Activated naive CD8-positive, alpha-beta T cell (primary cell): ENCODE results near the gene SNX15.
"Not testable (repeated sequence)": the region's sequence is repeated elsewhere in the genome, so short reads cannot be mapped to it uniquely, and the experiment has no call there.

Experiments used
- H3K27ac Mint-ChIP-seq: one replicate; pipeline ENCODE4 v1.8.0; 2021; ENCODE audit warnings: mixed read lengths
- H3K27me3 Mint-ChIP-seq: one replicate; pipeline ENCODE4 v1.8.0; 2021; ENCODE audit warnings: mixed read lengths
- H3K36me3 Mint-ChIP-seq: one replicate; pipeline ENCODE4 v1.8.0; 2021; ENCODE audit warnings: mixed read lengths
- H3K4me1 Mint-ChIP-seq: one replicate; pipeline ENCODE4 v1.8.0; 2021; ENCODE audit warnings: low read depth, mixed read lengths
- H3K4me3 Mint-ChIP-seq: one replicate; pipeline ENCODE4 v1.8.0; 2021; ENCODE audit warnings: mild to moderate bottlenecking, mixed read lengths
- H3K9me3 Mint-ChIP-seq: one replicate; pipeline ENCODE4 v1.8.0; 2021; ENCODE audit warnings: low read depth, mixed read lengths

SNX15 gene

GRCh38 chr11:65008016-65008415 is 19.2 kb upstream of the SNX15 start:
- Mint-ChIP-seq H3K27ac (no peak overlapping the region), H3K4me3 (no peak overlapping the region), H3K36me3 (no peaks in the 10 kb centered on the region), H3K4me1 (peaks cover 3% of the 10 kb centered on the region), H3K9me3 (no peaks in the 10 kb centered on the region), H3K27me3 (no peaks in the 10 kb centered on the region)

- Mint-ChIP-seq H3K36me3 (no peaks in the 10 kb centered on the region), H3K9me3 (no peaks in the 10 kb centered on the region), H3K27me3 (no peaks in the 10 kb centered on the region), H3K4me1 (peaks cover 7% of the 10 kb centered on the region), H3K27ac (no peak overlapping the region), H3K4me3 (no peak overlapping the region)
Observed at GRCh38 chr11:65008873-65009272, 18.4 kb upstream of the SNX15 start.

GRCh38 chr11:65013130-65013887 is 13.9 kb upstream of the SNX15 start:
- Mint-ChIP-seq H3K27ac (peak overlapping the region; percentile 93), H3K4me3 (peak overlapping the region; percentile 86), H3K4me1 (peaks cover 27% of the 10 kb centered on the region), H3K27me3 (no peaks in the 10 kb centered on the region), H3K36me3 (no peaks in the 10 kb centered on the region), H3K9me3 (no peaks in the 10 kb centered on the region)

- no peaks in the 10 kb centered on the region for H3K36me3 Mint-ChIP-seq
- no peaks in the 10 kb centered on the region for H3K9me3 Mint-ChIP-seq
- H3K27ac Mint-ChIP-seq: peak within 1 kb of the TSS; percentile 94
- H3K27me3 Mint-ChIP-seq: no peaks in the 10 kb centered on the region
- peaks cover 27% of the 10 kb centered on the region for H3K4me1 Mint-ChIP-seq
- H3K4me3 Mint-ChIP-seq: peak within 1 kb of the TSS; percentile 91
Observed at GRCh38 chr11:65013888-65014725, 13.1 kb upstream of the SNX15 start, which contains the start of gene ARL2. Gene ARL2 (plus strand): TSS chr11:65014160. CDS start chr11:65014208, 48 bp downstream.

GRCh38 chr11:65014726-65015227 is 12.5 kb upstream of the SNX15 start:
- Mint-ChIP-seq H3K9me3 (no peaks in the 10 kb centered on the region), H3K36me3 (peaks cover 3% of the 10 kb centered on the region), H3K4me1 (peaks cover 27% of the 10 kb centered on the region), H3K27ac (peak overlapping the region; percentile 94), H3K27me3 (no peaks in the 10 kb centered on the region), H3K4me3 (peak overlapping the region; percentile 91)

- H3K27me3 Mint-ChIP-seq: no peaks in the 10 kb centered on the region
- H3K9me3 Mint-ChIP-seq: no peaks in the 10 kb centered on the region
- H3K4me1 Mint-ChIP-seq: peaks cover 27% of the 10 kb centered on the region
- peak overlapping the region; percentile 44 for H3K4me3 Mint-ChIP-seq
- H3K36me3 Mint-ChIP-seq: peaks cover 3% of the 10 kb centered on the region
- H3K27ac Mint-ChIP-seq: peak overlapping the region; percentile 58
Observed at GRCh38 chr11:65016705-65017104, 10.5 kb upstream of the SNX15 start.

- no peak overlapping the region for H3K27ac Mint-ChIP-seq
- no peak overlapping the region for H3K4me3 Mint-ChIP-seq
- H3K36me3 Mint-ChIP-seq: peaks cover 5% of the 10 kb centered on the region
- peaks cover 25% of the 10 kb centered on the region for H3K4me1 Mint-ChIP-seq
- H3K9me3 Mint-ChIP-seq: no peaks in the 10 kb centered on the region
- H3K27me3 Mint-ChIP-seq: no peaks in the 10 kb centered on the region
Observed at GRCh38 chr11:65017937-65018336, 9.3 kb upstream of the SNX15 start.

- no peak overlapping the region for H3K27ac Mint-ChIP-seq
- peaks cover 17% of the 10 kb centered on the region for H3K4me1 Mint-ChIP-seq
Observed at GRCh38 chr11:65019824-65020223, 7.4 kb upstream of the SNX15 start.

GRCh38 chr11:65021003-65021402 is 6.2 kb upstream of the SNX15 start:
- Mint-ChIP-seq H3K4me3 (no peak overlapping the region), H3K4me1 (peaks cover 10% of the 10 kb centered on the region), H3K9me3 (no peaks in the 10 kb centered on the region), H3K27ac (no peak overlapping the region), H3K27me3 (no peaks in the 10 kb centered on the region), H3K36me3 (peaks cover 5% of the 10 kb centered on the region)

More at GRCh38 chr11:65019824-65020223, 7.4 kb upstream of the SNX15 start:
- peaks cover 5% of the 10 kb centered on the region for H3K36me3 Mint-ChIP-seq
- H3K9me3 Mint-ChIP-seq: no peaks in the 10 kb centered on the region
- H3K4me3 Mint-ChIP-seq: no peak overlapping the region
- no peaks in the 10 kb centered on the region for H3K27me3 Mint-ChIP-seq

GRCh38 chr11:65021509-65021908 is 5.7 kb upstream of the SNX15 start:
- no peak overlapping the region for H3K4me3 Mint-ChIP-seq
- H3K27me3 Mint-ChIP-seq: no peaks in the 10 kb centered on the region
- H3K36me3 Mint-ChIP-seq: peaks cover 5% of the 10 kb centered on the region
- no peaks in the 10 kb centered on the region for H3K9me3 Mint-ChIP-seq
- H3K27ac Mint-ChIP-seq: no peak overlapping the region
- H3K4me1 Mint-ChIP-seq: peaks cover 5% of the 10 kb centered on the region

- not testable (repeated sequence) for H3K9me3 Mint-ChIP-seq, H3K27me3 Mint-ChIP-seq, H3K36me3 Mint-ChIP-seq, H3K4me3 Mint-ChIP-seq, H3K27ac Mint-ChIP-seq
- peaks cover 17% of the 10 kb centered on the region for H3K4me1 Mint-ChIP-seq
Observed at GRCh38 chr11:65023502-65023901, 3.7 kb upstream of the SNX15 start.

GRCh38 chr11:65026810-65027209 is 429 bp upstream of the SNX15 start:
- H3K4me1 Mint-ChIP-seq: peaks cover 17% of the 10 kb centered on the region
- H3K9me3 Mint-ChIP-seq: no peaks in the 10 kb centered on the region
- H3K27me3 Mint-ChIP-seq: no peaks in the 10 kb centered on the region
- peak overlapping the region; percentile 72 for H3K27ac Mint-ChIP-seq
- peaks cover 3% of the 10 kb centered on the region for H3K36me3 Mint-ChIP-seq
- peak overlapping the region; percentile 84 for H3K4me3 Mint-ChIP-seq

GRCh38 chr11:65032216-65032615 is 5.0 kb downstream of the SNX15 start:
- peaks cover 13% of the 10 kb centered on the region for H3K4me1 Mint-ChIP-seq
- H3K4me3 Mint-ChIP-seq: no peak overlapping the region
- no peak overlapping the region for H3K27ac Mint-ChIP-seq
- H3K27me3 Mint-ChIP-seq: no peaks in the 10 kb centered on the region
- H3K9me3 Mint-ChIP-seq: no peaks in the 10 kb centered on the region
- H3K36me3 Mint-ChIP-seq: no peaks in the 10 kb centered on the region

- no peaks in the 10 kb centered on the region for H3K36me3 Mint-ChIP-seq
Observed at GRCh38 chr11:65034423-65034822, 7.2 kb downstream of the SNX15 start.

GRCh38 chr11:65035579-65035978 is 8.3 kb downstream of the SNX15 start:
- no peak overlapping the region for H3K4me3 Mint-ChIP-seq
- H3K36me3 Mint-ChIP-seq: no peaks in the 10 kb centered on the region
- H3K9me3 Mint-ChIP-seq: no peaks in the 10 kb centered on the region
- H3K4me1 Mint-ChIP-seq: peaks cover 1% of the 10 kb centered on the region
- H3K27ac Mint-ChIP-seq: no peak overlapping the region
- H3K27me3 Mint-ChIP-seq: no peaks in the 10 kb centered on the region

More at GRCh38 chr11:65034423-65034822, 7.2 kb downstream of the SNX15 start:
- no peak overlapping the region for H3K4me3 Mint-ChIP-seq
- no peaks in the 10 kb centered on the region for H3K4me1 Mint-ChIP-seq
- no peaks in the 10 kb centered on the region for H3K27me3 Mint-ChIP-seq
- H3K27ac Mint-ChIP-seq: no peak overlapping the region
- H3K9me3 Mint-ChIP-seq: no peaks in the 10 kb centered on the region
